Mesodermal cell (in vitro differentiated cells): Measurements from ENCODE around the gene SUMF2.
"Not testable (repeated sequence)": the region's sequence is repeated elsewhere in the genome, so short reads cannot be mapped to it uniquely, and the experiment has no call there.

Experiments used
- H3K27ac ChIP-seq: 2 replicates; pipeline ENCODE4 v1.7.0; 2013; ENCODE audit warnings: mild to moderate bottlenecking, low read depth, low read length, moderate library complexity; ENCODE audit not compliant: severe bottlenecking
- H3K36me3 ChIP-seq: 2 replicates; pipeline ENCODE4 v1.7.1; 2013; ENCODE audit warnings: mild to moderate bottlenecking, low read length, moderate library complexity; ENCODE audit not compliant: control insufficient read depth, insufficient read depth
- H3K4me1 ChIP-seq: one replicate; pipeline ENCODE4 v1.7.1; 2013; ENCODE audit warnings: mild to moderate bottlenecking, low read length; ENCODE audit not compliant: insufficient read depth, control insufficient read depth, poor library complexity, severe bottlenecking
- H3K4me3 ChIP-seq: 2 replicates; pipeline ENCODE4 v1.7.0; 2013; ENCODE audit warnings: low read length, control low read depth, mild to moderate bottlenecking; ENCODE audit not compliant: insufficient read depth, poor library complexity, severe bottlenecking; ENCODE audit errors: extremely low read depth
- H3K9me3 ChIP-seq: 2 replicates; pipeline ENCODE4 v1.7.1; 2013; ENCODE audit warnings: mild to moderate bottlenecking, low read length, moderate library complexity; ENCODE audit not compliant: control insufficient read depth
- WGBS, 2 experiments: methylation state at CpG; one replicate each; pipeline ENCODE4 v1.1.5; 2013; ENCODE audit warnings: missing lambda C conversion rate in 2 of 2; ENCODE audit not compliant: insufficient coverage in 2 of 2; 5-methylcytosine and 5-hydroxymethylcytosine counted together

Gene SUMF2

DNA sequence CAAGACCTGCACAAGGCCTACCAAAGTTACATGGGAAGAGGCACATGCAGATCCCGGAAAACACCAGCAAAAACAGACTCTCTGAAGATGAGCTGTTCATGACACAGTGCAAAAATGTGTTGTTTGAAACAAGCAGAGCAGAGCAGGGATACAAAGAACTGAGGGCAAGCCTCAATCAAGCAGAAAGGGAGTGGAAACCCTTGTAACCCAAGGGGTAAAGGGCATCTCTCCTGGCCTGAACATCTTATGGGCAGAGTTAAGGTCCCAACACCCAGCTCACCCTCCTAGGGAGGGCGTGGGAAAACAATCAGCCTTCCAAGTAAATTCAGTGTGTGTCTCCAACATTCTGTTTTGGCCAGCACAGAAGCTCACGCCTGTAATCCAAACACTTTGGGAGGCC is 23.4 kb upstream of the SUMF2 start:
- H3K4me3 ChIP-seq: no peak overlapping the region
- peak overlapping the region; percentile 67 for H3K27ac ChIP-seq
- WGBS, 2 experiments: 81 to 93% methylated on average over 3 of the region's 3 CpGs

GRCh38 chr7:56045758-56046157 is 18.3 kb upstream of the SUMF2 start:
- H3K4me1 ChIP-seq, H3K27ac ChIP-seq, H3K9me3 ChIP-seq, H3K4me3 ChIP-seq: not testable (repeated sequence)
- 100% methylated on average over 1 of the region's 2 CpGs; no CpG with 5 or more reads in 1 of the 2 experiments for WGBS, 2 experiments
- peaks cover 12% of the 10 kb centered on the region for H3K36me3 ChIP-seq

More for the DNA sequence above, 23.4 kb upstream of the SUMF2 start:
- Histone ChIP-seq H3K36me3 (peaks cover 20% of the 10 kb centered on the region), H3K9me3 (no peaks in the 10 kb centered on the region), H3K4me1 (no peaks in the 10 kb centered on the region)

- Histone ChIP-seq H3K4me1 (peaks cover 9% of the 10 kb centered on the region), H3K4me3 (no peak overlapping the region), H3K36me3 (peaks cover 12% of the 10 kb centered on the region), H3K9me3 (no peaks in the 10 kb centered on the region), H3K27ac (peak overlapping the region; percentile 97)
- WGBS, 2 experiments: 67 to 88% methylated on average over 1 to 4 of the region's 5 CpGs
These were observed 17.2 kb upstream of the SUMF2 start for GRCh38 chr7:56046721-56047445.

DNA sequence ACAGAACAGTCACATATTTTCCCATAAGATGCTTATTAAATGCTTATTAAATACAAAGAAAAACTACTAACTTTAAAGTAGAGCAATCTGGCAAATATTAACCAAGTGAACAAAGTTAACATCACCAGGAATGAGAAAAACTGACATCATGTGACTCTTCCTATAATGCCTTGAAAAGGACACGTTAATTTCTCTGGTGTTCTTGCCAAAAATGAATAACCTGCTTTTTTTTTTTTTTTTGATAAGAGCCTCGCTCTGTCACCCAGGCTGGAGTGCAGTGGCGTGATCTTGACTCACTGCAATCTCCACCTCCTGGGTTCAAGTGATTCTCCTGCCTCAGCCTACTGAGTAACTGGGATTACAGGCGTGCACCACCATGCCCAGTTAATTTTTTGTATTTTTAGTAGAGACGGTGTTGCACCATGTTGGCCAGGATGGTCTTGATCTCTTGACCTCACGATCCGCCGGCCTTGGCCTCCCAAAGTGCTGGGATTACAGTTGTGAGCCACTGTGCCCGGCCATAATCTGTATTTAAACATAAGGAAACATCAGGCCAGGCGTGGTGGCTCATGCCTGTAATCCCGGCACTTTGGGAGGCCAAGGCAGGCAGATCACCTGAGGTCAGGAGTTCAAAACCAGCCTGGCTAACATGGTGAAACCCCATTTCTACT is 16.5 kb upstream of the SUMF2 start:
- 80 to 94% methylated on average over 8 to 9 of the region's 11 CpGs for WGBS, 2 experiments
- H3K9me3 ChIP-seq, H3K4me1 ChIP-seq, H3K4me3 ChIP-seq, H3K36me3 ChIP-seq: not testable (repeated sequence)
- H3K27ac ChIP-seq: peak overlapping the region; percentile 97

DNA sequence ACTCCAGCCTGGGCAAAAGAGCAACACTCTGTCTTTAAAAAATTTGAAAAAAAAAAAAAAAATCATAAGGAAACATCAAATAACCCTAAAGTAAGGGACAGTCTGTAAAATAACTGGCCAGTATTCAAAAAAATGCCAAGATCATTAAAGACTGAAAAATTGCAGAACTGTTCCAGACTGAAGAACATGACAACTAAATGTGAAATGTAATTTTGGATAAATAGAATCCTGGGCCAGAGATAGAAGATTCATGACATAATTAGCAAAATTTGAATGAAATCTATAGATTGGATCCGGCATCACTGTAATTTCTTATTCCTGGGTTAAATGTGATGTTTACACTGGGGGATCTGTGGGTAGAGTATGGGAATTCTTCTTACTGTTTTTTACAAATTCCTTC is 15.8 kb upstream of the SUMF2 start:
- Histone ChIP-seq H3K9me3 (no peaks in the 10 kb centered on the region), H3K27ac (peak overlapping the region; percentile 4), H3K4me3 (no peak overlapping the region), H3K4me1 (peaks cover 14% of the 10 kb centered on the region), H3K36me3 (peaks cover 9% of the 10 kb centered on the region)
- whole genome bisulfite sequencing, 2 experiments: no CpG with 5 or more reads among the region's 1 CpG

DNA sequence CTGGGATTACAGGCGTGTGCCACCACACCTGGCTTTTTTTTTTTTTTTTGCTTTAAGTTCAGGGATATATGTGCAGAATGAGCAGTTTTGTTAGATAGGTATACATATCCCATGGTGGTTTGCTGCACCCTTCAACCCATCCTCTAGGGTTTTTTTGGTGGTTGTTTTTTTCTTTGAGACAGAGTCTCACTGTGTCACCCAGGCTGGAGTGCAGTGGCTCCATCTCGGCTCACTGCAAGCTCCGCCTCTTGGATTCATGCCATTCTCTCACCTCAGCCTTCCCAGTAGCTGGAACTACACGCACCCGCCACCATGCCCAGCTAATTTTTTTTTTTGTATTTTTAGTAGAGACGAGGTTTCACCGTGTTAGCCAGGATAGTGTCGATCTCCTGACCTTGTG is 15.3 kb upstream of the SUMF2 start:
- not testable (repeated sequence) for H3K27ac ChIP-seq, H3K9me3 ChIP-seq, H3K4me3 ChIP-seq
- peaks cover 14% of the 10 kb centered on the region for H3K36me3 ChIP-seq
- 89 to 90% methylated on average over 3 to 7 of the region's 8 CpGs for WGBS, 2 experiments
- H3K4me1 ChIP-seq: peaks cover 18% of the 10 kb centered on the region

GRCh38 chr7:56051053-56051338 is 13.1 kb upstream of the SUMF2 start:
- 1% methylated on average over 8 to 9 of the region's 9 CpGs for WGBS, 2 experiments
- Histone ChIP-seq H3K4me1 (peaks cover 24% of the 10 kb centered on the region), H3K27ac (peak overlapping the region; percentile 93), H3K9me3 (no peaks in the 10 kb centered on the region), H3K4me3 (peak overlapping the region; percentile 95), H3K36me3 (peaks cover 34% of the 10 kb centered on the region)

DNA sequence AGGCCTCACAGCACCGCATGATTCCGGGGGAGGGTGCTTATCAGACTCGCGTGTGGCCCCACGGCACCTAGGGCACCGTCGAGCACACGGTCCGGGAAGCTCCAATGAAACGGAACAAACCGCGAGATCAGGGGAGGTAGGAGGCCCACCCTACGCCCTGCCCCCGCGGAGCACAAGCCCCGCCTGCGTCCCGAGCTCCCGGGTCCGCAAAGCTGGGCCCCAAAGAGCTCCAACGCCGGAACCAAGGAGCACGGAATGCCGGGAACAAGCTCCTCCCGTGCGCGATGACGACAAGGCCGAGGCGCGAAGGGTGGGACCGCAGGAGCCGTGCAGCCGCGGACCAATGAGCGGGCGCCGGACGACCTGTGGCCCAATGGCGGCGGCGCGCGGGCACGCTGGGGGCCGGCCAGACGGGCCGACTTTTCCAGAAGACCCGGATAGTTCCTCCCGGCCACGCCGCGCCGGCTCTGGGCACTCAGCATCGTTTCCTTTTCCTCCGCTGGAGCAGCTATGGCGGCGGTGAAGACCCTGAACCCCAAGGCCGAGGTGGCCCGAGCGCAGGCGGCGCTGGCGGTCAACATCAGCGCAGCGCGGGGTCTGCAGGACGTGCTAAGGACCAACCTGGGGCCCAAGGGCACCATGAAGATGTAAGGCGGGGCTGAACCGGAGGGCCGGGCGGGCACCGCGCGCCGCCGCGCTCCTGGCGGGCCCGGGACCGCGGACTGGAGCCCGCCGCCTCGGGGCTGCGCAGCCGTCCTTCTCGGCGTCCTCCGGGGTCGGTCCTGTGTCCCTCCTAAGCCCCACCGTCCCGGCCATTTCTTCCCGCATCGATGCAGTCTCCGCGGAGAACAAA is 12.5 kb upstream of the SUMF2 start, which contains the start of the genes CCT6A and PSPH:
Gene CCT6A (plus strand): TSS at position 427 of the 853 bp plus-strand sequence. CDS start 84 bp downstream, at position 511.
Gene PSPH (minus strand): TSS at position 106 of the 853 bp plus-strand sequence. CDS start 30,232 bp downstream, outside the sequence.
- 0% methylated on average over 66 to 89 of the region's 97 CpGs for WGBS, 2 experiments
- peak within 1 kb of the TSS; percentile 93 for H3K27ac ChIP-seq
- H3K9me3 ChIP-seq: no peaks in the 10 kb centered on the region
- peak within 1 kb of the TSS; percentile 95 for H3K4me3 ChIP-seq
- peaks cover 40% of the 10 kb centered on the region for H3K36me3 ChIP-seq
- peaks cover 21% of the 10 kb centered on the region for H3K4me1 ChIP-seq

DNA sequence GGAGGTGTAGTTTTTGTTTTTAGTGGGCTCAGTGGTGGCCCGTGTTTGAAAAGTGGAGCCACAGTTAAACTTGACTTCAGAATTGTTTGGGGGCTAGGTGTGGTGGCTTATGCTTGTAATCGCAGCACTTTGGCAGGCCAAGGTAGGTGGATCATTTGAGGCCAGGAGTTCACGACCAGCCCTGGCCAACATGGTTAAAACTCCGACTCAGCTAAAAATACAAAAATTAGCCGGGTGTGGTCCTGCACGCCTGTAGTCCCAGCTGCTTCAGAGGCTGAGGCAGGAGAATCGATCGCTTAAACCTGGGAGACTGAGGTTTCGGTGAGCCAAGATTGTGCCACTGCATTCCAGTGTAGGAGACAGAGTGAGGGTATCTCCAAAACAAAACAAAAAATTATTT is 10.7 kb upstream of the SUMF2 start:
- peaks cover 19% of the 10 kb centered on the region for H3K4me1 ChIP-seq
- H3K4me3 ChIP-seq: peak overlapping the region; percentile 95
- H3K27ac ChIP-seq: peak overlapping the region; percentile 37
- peaks cover 58% of the 10 kb centered on the region for H3K36me3 ChIP-seq
- 85% methylated on average over 7 to 9 of the region's 9 CpGs for WGBS, 2 experiments
- H3K9me3 ChIP-seq: no peaks in the 10 kb centered on the region

DNA sequence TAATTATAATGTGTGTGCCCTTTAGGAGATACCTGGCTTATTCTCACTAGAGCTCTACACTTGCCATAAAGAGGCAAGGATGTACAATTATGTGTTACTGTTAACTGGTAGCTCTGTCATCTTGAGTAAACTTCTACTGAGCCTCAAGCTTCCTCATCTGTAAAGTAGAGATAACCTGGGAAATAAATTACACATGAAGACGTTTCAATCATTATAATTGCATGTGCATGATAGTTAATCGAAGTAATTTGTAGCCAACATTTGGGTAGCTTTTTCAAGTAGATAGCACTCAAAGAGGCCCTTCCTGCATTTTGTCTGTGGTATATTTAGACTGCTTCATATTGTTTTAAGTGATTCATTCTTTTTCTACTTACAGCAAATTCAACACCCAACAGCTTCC is 10.1 kb upstream of the SUMF2 start:
- peaks cover 64% of the 10 kb centered on the region for H3K36me3 ChIP-seq
- no peak overlapping the region for H3K4me3 ChIP-seq
- 100% methylated on average over 1 of the region's 2 CpGs; no CpG with 5 or more reads in 1 of the 2 experiments for WGBS, 2 experiments

More for the DNA sequence above, 10.1 kb upstream of the SUMF2 start:
- no peaks in the 10 kb centered on the region for H3K9me3 ChIP-seq
- peaks cover 19% of the 10 kb centered on the region for H3K4me1 ChIP-seq
- no peak overlapping the region for H3K27ac ChIP-seq
